HG03045 (cell line): ENCODE measurements around the gene ZNF692.

Source experiments
- ATAC-seq: cut with Tn5 transposase; IDR thresholded peaks from one replicate; pipeline ENCODE4 v1.9.1; 2021; ENCODE audit warnings: mild to moderate bottlenecking, moderate library complexity; ENCODE audit not compliant: unreplicated experiment

ZNF692 gene

GRCh38 chr1:248881261-248881660, 22.4 kb upstream of the ZNF692 start:
- no peak for ATAC-seq

- ATAC-seq, result peak; percentile 55
These were observed 15.2 kb upstream of the ZNF692 start for GRCh38 chr1:248873993-248874533.

GRCh38 chr1:248873409-248873992, 14.6 kb upstream of the ZNF692 start:
- peak; percentile 88 for ATAC-seq

- peak; percentile 45 for ATAC-seq
These were observed 14.0 kb upstream of the ZNF692 start for GRCh38 chr1:248872752-248873408.

- ATAC-seq, result no peak
These were observed 13.0 kb upstream of the ZNF692 start for GRCh38 chr1:248871837-248872401.

GRCh38 chr1:248862998-248863881, 4.4 kb upstream of the ZNF692 start:
- peak; percentile 66 for ATAC-seq

- peak; percentile 0 for ATAC-seq
These were observed 3.8 kb upstream of the ZNF692 start for GRCh38 chr1:248862695-248862997.

GRCh38 chr1:248861616-248862015, 2.7 kb upstream of the ZNF692 start:
- no peak for ATAC-seq

- ATAC-seq, result no peak
These were observed 1.1 kb upstream of the ZNF692 start for GRCh38 chr1:248860007-248860406.

GRCh38 chr1:248858096-248858890, 592 bp downstream of the ZNF692 start:
- peak; percentile 42 for ATAC-seq

- no peak for ATAC-seq
These were observed 1.2 kb downstream of the ZNF692 start for GRCh38 chr1:248857749-248858095.

- ATAC-seq, result no peak
These were observed 1.7 kb downstream of the ZNF692 start for GRCh38 chr1:248857201-248857600.

GRCh38 chr1:248856176-248856575, 2.7 kb downstream of the ZNF692 start:
- no peak for ATAC-seq

- no peak for ATAC-seq
These were observed 3.3 kb downstream of the ZNF692 start for GRCh38 chr1:248855580-248855979.

- ATAC-seq, result no peak
These were observed 5.1 kb downstream of the ZNF692 start for GRCh38 chr1:248853663-248854375.

GRCh38 chr1:248852481-248853405, 6.1 kb downstream of the ZNF692 start:
- ATAC-seq, result no peak

- ATAC-seq, result no peak
These were observed 7.5 kb downstream of the ZNF692 start for GRCh38 chr1:248851390-248851789.

- no peak for ATAC-seq
These were observed 8.2 kb downstream of the ZNF692 start for GRCh38 chr1:248850536-248851251.
